GM12892 (cell line): ENCODE data around the gene TMEM63A.

Source experiments
- POLR2A ChIP-seq: IDR thresholded peaks from 2 replicates; pipeline ENCODE4 v1.6.1; 2011; ENCODE audit warnings: low read depth, low read length, control low read depth
- POLR2AphosphoS5 ChIP-seq: IDR thresholded peaks from 2 replicates; pipeline ENCODE4 v1.6.1; 2011; ENCODE audit warnings: low read depth, low read length, control low read depth
- TAF1 ChIP-seq: IDR thresholded peaks from 2 replicates; pipeline ENCODE4 v1.6.1; 2011; ENCODE audit warnings: low read depth, mild to moderate bottlenecking, control low read depth, low read length, borderline replicate concordance

DNA sequence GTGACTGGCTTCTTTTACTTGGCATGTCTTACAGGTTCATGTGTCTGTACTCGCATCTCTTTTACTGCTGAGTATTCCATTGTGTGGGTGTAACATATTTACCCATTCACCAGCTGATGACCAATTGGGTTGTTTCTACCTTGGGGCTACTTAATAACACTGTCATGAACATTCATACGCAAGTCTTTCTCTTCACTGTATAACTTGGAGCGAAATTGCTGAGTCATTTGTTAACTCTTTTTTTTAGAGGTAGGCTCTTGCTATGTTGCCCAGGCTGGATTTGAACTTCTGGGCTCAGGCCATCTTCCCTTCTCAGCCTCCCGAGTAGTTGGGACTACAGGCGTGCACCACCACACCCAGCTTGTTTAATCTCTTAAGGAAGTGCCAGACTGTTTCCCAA is 35.4 kb upstream of the TMEM63A start:
- no peak for TF ChIP-seq POLR2AphosphoS5
- no peak for TF ChIP-seq TAF1
- TF ChIP-seq POLR2A, result no peak
